A172 (cell line): ENCODE data around the gene PRUNE2. TPM values are rescaled to one million over a fixed set of nuclear protein-coding genes. Genes with fewer than 3 reads are reported as not detected.
A peak's percentile ranks its signal among the peaks of the same experiment; 100 is the strongest.
"Not testable (repeated sequence)": the region's sequence is repeated elsewhere in the genome, so short reads cannot be mapped to it uniquely, and the experiment has no call there.

Source experiments
- DNase-seq: peaks from one replicate; pipeline ENCODE4 v3.0.0-alpha.2; 2015; ENCODE audit warnings: low spot score
- total RNA-seq: library from RNA; depleted of rRNA; stranded (reverse); fragments of >200 nt; shearing (Covaris generic); gene quantifications from 2 replicates; pipeline ENCODE4 v1.2.3, GENCODE V29; 2014

PRUNE2 gene
- total RNA-seq, 1 experiment from 2014 or later = 9.3 TPM

DNA sequence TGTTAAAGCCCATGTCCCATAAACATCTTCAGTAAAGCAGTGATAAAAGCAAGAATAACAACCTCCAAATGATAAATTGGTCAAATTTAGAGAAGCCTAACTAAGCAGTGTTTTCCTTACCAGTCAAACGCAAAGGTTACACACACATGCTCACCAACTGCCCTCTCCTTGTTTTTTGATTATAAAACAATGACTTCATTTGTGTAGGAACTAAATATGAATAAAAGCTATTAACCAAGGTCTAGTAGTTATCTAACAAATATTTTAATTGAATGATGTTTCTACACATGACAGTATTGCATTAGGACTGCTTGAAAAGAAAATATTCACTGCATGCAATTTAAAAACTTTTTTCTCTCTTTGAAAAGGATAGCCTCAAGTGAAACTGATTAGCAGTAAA is 105.0 kb downstream of the PRUNE2 start:
- DNase-seq = no peak

DNA sequence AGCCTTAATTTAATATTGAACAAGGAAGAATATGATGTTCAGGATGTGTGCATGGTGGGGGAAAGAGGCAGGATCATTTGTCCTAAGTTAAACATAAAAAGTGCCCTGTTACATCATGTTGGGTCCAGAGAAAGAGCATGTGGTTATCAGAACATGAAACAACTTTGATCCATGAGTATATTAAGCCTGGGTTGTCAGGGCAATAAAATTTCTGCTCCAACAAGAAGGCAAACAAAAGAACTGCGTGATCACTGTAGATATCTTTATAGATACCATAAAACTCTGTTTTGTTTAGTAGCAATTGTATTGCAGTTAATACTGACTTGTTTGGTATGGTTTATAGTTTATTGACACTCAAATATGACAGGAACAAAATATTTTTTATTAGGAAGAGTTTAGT is 106.4 kb downstream of the PRUNE2 start:
- no peak for DNase-seq

DNA sequence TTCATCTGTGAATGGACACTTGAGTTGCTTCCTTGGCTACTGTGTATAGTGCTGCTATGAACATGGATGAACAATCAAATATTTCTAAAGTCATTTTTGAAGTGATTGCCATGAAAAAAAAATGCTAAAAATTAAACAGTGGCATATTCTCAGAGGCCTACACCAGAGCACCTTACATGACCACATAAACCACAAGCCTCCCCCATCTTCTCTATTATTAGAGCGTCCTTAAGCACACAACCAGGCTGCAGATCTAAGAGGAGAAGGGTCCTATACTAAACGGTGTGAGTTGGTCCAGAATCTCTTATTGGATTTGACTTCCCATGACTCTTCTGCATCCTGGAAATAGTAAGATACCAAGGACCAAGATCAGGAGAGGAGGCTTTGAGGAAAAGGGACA is 107.4 kb downstream of the PRUNE2 start:
- no peak for DNase-seq

DNA sequence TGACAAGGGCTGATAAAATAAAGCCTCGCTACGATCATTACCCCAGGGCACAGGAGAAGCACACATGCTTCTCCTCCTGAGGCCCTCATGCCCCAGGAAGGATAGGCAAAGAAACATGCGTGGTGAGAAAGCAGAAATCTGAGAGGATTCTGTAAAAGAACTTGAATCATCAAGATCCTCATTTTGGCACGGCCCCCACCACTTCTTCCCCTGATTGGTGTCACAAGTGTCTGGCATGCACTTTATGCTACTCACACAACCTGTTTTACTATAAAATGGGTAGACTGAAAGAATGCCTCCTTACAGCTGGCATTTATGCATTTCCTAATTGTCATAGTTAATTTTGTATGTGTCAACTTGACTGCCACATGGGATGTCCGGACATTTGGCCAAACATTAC is 109.6 kb downstream of the PRUNE2 start:
- DNase-seq = no peak

DNA sequence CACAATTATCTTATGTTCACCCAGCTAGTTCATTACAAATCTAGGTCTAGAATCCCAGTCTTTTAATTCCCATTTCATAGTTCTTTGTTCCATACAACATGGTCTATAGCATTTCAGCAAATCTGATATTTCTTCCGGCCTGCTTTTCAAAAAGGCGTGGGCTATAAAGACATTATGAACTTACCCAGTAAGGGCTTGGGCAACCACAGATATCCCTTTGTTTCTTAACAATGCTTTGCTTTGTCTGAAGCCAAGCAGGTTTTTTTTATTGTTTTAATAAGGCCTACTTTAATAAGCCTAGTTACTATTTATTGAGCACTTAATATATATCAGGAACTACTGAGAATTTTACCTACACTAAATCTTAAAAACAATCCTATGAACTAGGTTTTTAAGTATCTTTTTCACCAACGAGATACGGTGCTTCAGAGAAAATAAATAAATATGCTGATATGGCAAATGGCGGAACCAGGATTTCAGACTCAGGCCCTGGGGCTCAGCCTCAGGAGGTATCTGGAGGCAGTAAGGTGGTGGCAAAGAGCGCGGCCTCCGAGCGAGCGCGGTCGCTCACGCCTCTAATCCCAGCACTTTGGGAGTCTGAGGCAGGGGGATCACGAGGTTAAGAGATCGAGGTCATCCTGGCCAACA is 112.0 kb downstream of the PRUNE2 start:
- no peak for DNase-seq

DNA sequence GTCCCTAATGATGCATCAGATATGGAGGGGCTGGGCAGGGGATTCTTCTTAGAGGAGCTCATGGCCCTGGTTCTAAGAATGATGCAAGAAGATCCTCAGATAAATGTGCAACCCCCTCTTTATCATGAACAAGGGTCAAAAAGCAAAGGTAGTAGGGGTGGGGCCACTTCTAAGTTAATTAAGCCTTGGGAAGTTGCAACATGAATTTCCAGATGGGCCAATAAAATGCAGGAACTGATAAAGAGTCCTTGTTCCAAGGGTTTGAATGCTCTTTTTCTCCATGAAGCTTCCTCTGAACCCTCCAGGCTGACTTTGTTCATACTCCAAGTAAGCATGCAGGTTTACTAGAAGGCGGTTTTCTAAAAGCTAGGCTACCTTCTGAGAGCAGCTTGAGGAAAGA is 116.1 kb downstream of the PRUNE2 start:
- DNase-seq = no peak

DNA sequence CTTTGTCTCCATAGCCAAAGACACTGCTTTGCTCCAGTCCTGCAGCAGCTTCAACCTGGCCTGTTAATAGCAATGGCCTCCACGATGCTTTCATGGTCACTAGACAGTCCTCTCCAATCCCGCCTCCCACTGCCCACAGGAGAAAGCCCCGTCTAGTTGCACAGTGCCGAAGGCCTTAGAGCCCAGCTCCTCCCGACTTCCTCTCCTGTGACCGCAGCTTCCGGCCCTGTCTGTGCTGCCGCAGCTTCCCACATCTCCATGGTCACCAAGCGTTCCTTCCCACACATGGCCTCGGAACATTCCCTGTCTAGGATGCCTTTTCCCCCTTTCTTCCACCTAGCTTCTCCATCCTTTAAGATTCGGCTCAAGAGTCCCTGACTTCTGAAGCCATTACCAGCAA is 118.2 kb downstream of the PRUNE2 start:
- no peak for DNase-seq

DNA sequence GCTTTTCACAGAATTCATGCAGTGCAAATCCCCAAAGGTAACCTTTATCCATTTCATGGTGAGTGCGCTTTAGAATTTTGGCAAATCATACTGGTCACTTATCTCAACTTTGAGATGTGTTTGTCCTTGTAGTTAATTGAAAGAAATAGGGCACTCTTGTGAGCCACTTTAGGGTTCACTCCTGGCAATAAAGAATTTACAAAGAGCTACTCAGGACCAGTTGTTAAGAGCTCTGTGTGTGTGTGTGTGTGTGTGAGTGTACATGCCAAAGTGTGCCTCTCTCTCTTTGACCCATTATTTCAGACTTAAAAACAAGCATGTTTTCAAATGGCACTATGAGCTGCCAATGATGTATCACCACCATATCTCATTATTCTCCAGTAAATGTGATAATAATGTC is 120.4 kb downstream of the PRUNE2 start:
- no peak for DNase-seq

DNA sequence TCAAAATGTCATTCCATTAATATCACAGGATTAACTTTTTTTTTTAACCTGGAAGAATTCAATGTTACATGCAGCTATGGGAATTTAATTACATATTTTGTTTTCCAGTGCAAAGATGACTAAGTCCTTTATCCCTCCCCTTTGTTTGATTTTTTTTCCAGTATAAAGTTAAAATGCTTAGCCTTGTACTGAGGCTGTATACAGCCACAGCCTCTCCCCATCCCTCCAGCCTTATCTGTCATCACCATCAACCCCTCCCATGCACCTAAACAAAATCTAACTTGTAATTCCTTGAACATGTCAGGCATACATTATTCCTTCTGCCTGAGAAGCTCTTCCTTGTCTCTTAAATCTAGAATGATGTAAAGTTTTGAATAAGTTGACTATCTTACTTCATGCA is 121.0 kb downstream of the PRUNE2 start:
- no peak for DNase-seq

DNA sequence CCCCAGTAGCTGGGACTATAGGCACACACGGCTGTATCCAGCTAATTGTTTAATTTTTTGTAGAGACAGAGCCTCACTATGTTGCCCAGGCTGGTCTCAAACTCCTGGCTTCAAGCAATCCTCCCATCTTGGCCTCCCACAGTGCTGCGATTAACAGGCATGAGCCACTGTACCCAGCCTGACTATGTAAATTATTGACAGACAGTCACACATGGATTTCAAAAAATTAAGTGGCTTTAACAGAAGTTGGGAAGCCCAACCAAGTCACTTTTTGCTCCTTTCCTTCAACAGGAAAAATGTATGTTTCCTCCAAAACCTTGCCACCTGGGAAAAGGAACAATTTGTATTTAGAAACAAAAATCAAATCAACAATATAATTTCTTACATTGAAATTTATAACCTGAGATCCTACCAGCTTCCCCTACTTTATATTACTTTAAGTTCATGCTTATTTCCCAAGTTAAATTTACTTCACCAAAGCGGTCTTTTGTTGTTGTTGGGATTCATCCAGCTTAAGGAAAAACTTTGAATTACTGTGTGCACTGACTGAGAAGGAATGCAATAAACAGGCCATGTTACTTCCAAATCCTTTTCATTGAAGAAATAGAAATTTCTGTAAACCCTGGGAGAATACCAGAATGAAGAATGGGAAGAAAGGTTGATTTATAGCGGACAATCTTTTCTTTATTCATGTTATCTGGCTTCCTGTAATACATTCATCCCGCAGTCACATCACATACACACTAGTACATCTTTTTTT is 133.0 kb downstream of the PRUNE2 start:
- no peak for DNase-seq

DNA sequence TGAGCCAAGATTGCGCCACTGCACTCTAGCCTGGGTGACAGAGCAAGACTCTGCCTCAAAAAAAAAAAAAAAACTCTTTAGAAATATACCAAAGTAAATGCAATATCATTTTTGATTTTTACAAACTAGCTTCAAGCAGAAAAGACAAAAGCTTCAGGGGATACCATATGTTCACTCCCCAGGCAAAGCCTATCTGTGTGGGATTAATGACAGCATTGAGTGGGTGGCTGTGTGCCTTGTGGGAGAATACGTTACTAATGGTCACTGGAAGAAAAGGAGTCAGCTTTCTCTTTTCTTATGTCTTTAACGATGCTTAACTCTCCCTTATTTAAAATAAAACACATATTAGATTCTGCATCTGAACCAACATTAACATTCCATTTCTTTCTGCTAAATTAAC is 139.8 kb downstream of the PRUNE2 start:
- no peak for DNase-seq

DNA sequence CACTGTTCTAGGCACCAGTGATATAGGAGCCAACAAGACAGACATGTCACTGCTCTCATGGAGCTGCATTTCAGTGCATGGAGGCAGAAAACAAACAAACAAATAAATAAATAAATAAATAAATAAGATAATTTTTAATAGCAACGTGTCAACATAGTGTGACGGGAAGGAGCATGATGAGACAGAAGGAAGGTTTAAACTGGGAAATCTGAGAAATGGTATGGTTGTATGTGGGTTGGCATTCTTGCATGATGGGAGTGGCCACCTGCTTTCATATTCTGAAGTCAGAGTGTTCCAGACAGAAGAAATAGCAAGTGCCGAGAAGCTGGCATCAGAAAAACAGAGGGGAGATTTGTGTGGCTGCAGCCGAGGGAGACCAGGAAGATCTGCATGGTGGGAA is 141.8 kb downstream of the PRUNE2 start, which contains the start of gene PCA3:
Gene PCA3, plus strand, starts transcription at position 301 of the 400 bp plus-strand sequence.
- DNase-seq = no peak

DNA sequence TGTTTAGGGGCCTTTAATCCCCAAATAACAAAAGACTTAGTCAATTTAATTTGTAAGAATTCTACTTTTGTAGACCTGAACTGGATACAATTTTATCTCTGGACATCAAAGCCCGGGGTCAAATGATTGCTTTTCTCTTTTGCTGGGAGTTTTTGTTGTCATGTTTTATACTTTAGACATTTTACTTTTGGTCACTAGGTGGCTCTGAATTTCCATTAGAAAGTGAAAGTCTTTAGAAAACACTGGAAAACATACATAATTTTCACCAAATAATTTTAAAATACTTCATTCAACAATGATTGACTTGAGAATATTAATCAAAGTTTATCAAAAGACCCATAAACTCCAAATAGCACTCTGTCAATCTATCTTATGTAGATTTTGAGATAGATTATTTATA is 144.5 kb downstream of the PRUNE2 start:
- DNase-seq = no peak

DNA sequence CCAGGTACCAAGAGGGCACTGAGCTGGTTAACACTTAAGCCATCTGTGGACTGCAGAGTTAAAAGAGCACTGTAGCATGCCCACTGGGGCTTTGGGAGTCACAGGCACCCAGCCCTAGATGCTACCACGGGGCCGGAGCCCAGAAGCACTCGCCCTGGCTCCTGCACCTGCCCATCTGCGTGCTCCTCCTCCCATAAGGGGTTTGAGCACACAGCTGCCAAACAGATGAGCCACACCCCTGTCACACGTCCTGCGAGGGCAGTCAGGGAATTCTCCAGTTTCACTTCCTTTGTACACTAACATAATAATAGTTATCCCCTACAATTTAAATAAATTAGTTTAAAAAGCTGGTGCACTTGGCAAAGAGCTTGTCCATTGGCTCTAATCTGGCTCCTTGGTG is 146.2 kb downstream of the PRUNE2 start:
- no peak for DNase-seq

DNA sequence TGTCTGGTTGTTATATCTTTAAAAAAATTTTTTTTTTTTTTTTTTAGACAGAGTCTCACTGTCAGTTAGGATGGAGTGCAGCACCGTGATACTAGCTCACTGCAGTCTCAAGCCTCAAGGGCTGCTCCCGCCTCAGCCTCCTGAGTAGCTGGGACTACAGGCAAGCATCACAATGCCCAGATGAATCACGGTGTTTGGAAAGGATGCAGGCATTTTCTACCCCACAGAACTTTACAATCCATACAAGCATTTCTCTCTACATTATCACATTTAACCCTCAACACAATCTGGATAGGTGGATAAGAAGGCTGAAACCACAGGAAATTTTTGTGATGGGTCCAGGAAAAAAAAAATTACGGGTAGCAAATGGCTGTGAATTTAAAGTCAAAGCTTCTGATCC is 147.4 kb downstream of the PRUNE2 start:
- DNase-seq = no peak

DNA sequence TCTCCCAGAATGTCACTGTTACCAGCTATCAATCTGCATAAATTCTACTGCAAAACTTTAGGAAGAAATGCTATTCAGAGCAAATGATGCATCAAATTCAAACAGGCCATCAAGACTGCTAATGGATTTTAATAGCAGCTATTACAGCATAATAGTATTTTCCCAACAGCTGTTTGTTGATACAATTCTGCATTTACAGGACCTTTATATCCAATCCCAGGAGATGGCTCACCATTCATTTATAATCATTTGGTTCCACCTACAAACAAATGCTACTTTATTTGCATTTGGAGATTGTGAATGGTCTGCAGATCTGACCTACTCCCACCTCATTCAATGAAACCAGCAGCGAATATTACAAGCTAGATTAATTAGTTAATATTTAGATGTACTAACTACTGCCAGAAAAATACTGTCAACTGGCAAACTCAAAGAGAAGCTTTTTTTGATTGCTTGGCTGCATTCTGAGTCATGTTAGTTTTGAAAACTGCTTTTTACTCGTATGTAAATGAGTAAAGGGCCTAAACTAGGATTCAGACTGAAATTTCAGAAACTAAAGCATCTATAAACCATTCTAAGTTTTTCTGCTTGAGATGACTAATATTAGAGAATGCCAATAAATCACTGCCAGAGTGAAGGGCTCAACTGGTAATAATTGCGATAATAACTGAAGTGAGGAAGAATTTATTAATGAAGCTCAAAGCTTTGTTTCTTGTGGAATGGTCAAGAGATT is 148.8 kb downstream of the PRUNE2 start:
- DNase-seq = no peak

DNA sequence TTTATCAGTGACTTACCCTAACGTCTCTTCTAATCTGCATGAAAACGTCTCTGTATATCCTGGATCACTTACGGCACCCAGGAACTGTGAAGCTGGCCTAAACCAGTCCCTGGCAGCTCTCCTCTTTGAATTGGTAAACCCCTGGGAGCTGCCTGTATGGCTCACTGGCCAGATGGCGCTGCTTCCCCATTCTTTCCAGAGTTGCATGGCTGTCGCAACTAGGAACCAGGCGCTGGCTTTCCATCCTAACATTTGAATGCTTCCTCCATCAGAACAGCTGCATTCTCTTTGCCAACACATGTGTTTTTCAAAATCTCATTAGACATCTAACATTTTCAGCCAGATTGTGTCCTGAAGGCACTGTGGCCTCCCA is 149.7 kb downstream of the PRUNE2 start:
- peak; percentile 11 for DNase-seq

DNA sequence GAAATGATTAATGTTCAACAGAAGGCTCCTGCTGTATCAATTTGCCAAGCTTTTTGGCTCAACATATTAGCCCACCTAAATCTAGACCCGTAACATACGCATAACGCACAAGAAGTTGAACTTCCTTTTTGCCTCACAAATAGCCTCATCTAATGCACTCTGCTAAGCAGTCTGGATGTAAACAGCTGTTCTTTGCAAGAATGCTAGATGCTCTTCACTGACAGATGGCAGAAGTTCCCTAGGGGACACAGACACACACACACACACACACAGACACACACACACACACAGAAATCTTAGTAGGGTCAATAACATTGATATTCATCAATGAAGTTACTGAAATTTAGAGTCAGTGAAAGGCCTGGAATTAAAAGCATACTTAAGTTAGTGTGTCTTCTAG is 154.9 kb downstream of the PRUNE2 start:
- no peak for DNase-seq

DNA sequence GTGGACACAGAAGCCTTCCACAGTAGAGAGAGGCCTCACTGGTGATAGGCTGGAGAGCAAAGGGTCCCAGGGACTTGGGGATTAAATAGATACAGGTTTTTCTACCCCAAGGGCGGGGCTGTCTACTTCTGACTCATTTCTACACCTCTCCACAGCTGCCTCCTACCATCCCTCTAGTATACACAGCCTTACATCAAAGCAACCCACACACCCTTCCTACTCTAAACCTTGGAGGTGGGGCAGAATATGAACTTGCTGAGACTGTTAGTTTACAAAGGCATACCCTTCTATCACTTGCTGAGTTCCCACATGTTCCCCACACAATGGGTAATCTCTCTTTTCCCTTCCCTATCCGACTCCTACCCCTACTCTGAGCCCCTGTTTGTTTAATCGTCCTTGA is 161.6 kb downstream of the PRUNE2 start:
- no peak for DNase-seq

DNA sequence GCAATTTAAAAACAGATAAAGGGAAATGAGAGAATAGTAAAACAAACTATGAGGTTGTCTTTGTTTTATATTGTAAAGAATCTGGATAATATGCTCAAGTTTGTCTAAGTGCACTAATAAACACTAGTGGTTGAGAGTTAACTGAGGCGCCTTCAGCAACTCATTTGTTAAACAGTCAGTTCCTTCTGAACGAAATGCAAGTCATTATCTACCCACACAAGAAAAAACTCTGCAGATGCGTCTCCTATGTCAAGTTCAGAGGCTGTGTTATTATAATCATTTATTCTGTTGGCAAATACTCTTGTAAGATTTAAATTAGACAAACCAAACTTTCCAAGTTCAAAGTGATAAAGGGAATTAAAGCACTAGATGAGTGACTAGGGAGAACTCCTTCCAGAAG is 162.0 kb downstream of the PRUNE2 start:
- no peak for DNase-seq

DNA sequence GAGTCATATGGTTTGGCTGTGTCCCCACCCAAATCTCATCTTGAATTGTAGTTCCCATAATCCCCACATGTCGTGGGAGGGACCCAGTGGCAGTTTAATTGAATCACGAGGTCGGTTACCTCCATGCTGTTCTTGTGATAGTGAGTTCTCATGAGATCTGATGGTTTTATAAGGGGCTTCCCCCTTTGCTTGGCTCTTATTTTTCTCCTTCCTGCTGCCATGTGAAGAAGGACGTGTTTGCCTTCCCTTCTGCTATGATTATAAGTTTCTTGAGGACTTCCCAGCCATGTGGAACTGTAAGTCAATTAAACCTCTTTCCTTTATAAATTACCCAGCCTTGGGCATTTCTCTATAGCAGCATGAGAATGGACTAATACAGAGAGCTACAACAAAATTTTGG is 163.0 kb downstream of the PRUNE2 start:
- DNase-seq = not testable (repeated sequence)

DNA sequence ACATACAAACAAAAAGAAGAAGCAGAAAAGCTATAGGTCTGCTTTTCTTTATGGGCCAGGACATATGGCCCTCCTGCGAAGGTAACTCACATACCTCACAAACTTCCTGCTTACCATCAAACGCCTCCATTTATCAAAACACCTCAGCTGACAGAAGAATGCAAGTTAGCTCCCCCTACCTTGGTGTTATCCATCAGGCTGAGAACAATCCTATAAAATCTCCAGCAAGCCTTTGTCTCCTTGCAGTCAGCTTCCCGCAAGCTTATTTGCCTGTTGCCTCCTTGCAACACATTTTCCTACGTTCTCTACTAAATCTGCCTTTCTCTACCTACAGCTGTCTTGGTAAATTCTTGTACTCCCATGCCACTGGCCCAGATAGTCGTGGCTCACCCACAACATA is 164.4 kb downstream of the PRUNE2 start:
- DNase-seq = no peak

DNA sequence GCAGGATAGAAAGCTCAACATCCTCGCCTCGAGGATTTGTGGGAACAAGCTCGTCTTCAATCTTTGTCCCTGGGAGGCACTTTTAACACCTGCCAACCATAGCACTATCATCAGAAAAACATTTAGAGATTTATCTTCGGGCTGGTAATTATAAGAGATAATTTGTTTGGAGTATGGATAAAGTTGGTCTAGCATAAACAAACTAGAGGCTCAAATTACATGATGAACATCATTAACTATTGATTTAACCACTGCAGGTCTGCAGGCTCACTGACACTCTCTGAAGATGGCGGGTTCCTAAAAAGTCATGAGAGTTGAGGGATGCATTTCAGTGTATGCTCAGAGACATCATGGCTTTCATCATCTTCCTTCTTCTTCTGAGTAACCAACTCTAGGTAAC is 167.5 kb downstream of the PRUNE2 start:
- no peak for DNase-seq
